Measurements from ENCODE around the gene SLC13A4. TPM values are rescaled to one million over a fixed set of nuclear protein-coding genes. Genes with fewer than 3 reads are reported as not detected.

SLC13A4 gene
- total and polyA plus RNA-seq, 2 of the 13 experiments (the other 11 are each of a cell fraction or from before 2014, with no cell fraction given), result 0.04 TPM; not detected in 1

DNA sequence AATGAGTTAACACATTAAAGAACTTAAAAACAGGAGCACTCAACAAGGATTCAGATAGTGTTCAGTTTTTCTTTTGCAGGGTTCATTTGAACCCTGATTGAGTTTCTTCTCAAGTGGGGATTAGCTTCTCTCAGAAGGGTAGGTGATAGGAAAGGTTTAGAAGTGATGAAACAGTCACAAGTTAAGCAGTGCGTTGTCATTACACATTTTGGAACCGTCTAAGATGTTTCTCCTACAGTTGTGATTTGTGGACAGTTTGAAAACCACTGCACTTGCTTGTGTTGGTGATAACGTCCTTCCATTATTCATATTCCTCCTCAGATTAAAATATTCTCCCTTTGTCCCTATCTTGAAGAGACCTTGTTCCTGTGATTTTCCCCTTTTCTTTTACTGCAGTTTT lies 62.9 kb downstream of the SLC13A4 start:
- WGBS (ENCODE audit: low lambda C conversion rate), result 81% methylated on average over 3 of the region's 3 CpGs
- peaks cover 47% of the 10 kb centered on the region for H3K79me2 ChIP-seq (ENCODE audit: insufficient read depth, low read length)
- H3K27me3 ChIP-seq (ENCODE audit: control insufficient read depth in 1 of 2, insufficient read depth in 2 of 2, low read length in 2 of 2), result no peaks in the 10 kb centered on the region; a peak in 1 of 5 replicates
- ATAC-seq, result no peak
- POLR2A ChIA-PET, result no interaction called here
- H3K4me3 ChIP-seq (replicated peaks in 1 of 3; ENCODE audit: insufficient read depth in 1 of 3, low read depth in 2 of 3, low read length in 3 of 3), result no peak overlapping the region
- H3K27ac ChIP-seq (ENCODE audit: extremely low read length, insufficient read depth, low read length), result no peak overlapping the region
- peaks cover 44% of the 10 kb centered on the region for H3K4me1 ChIP-seq (ENCODE audit: insufficient read depth, low read length)
- CTCF ChIA-PET (ENCODE audit: low intra/inter-chr PET ratio, low total read pairs), result no interaction called here
- H3K4me2 ChIP-seq (ENCODE audit: low read depth, low read length), result no peak overlapping the region
- in situ Hi-C loops (cut with HindIII; ENCODE audit: extremely low pct_ligation_motif_present, low pct_unique_long_range_greater_than_20kb) (no loop called here), intact Hi-C loops (cut with micrococcal nuclease; ENCODE audit: unreplicated experiment) (loop anchor here (5.0 kb wide), 1 partner anchor 158 kb away; no protein-coding TSS in a partner anchor)
- BruUV-seq (replicated peaks), result no TSS peak
- H3K36me3 ChIP-seq (replicated peaks in 1 of 2; ENCODE audit: control insufficient read depth in 1 of 2, insufficient read depth in 2 of 2, low read length in 2 of 2), result no peaks in the 10 kb centered on the region; a peak in 1 of 5 replicates
- no peak overlapping the region for H2AFZ ChIP-seq (ENCODE audit: low read length)
- no peak for TF ChIP-seq ZFP1 (CRISPR knock-in tag; IDR thresholded peaks at IDR 0.05)
- no peaks in the 10 kb centered on the region for H3K9me3 ChIP-seq (ENCODE audit: low read length)
- no peak for DNase-seq (ENCODE audit: low spot score)
- no peak overlapping the region for H3K9ac ChIP-seq (ENCODE audit: insufficient read depth, low read depth, low read length)
- no peak for FAIRE-seq
- H4K20me1 ChIP-seq (ENCODE audit: insufficient read depth, low read length), result no peaks in the 10 kb centered on the region

DNA sequence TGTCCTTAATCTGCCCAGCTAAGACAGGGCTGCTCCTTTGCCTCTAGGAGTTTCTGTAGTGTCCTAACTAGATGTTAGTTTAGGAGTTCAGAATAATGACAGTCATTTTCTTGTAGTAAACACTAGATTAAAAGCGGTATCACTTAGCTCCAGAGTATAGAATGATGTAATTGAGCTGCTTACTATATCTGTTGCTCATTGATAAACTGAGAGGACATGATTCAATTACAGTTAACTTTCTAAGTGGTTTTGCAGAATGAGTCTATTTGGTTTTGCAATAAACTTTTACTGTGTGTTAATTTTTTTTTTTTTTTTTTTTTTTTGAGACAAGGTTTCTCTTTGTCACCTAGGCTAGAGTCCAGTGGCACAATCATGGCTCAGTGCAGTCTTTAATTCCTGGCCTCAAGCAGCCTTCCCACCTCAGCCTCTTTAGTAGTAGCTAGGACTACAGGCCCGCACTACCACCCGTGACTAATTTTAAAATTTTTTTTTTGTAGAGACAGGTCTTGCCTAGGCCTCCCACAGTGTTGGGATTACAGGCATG lies 63.9 kb downstream of the SLC13A4 start:
- CTCF ChIA-PET (ENCODE audit: low intra/inter-chr PET ratio, low total read pairs), result no interaction called here
- TF ChIP-seq, protein P1, sequence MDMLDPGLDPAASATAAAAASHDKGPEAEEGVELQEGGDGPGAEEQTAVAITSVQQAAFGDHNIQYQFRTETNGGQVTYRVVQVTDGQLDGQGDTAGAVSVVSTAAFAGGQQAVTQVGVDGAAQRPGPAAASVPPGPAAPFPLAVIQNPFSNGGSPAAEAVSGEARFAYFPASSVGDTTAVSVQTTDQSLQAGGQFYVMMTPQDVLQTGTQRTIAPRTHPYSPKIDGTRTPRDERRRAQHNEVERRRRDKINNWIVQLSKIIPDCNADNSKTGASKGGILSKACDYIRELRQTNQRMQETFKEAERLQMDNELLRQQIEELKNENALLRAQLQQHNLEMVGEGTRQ (IDR thresholded peaks at IDR 0.05; ENCODE audit: low read depth, low read length), result no peak
- TF ChIP-seq, protein P1 (CRISPR knock-in tag; IDR thresholded peaks at IDR 0.05; ENCODE audit: borderline replicate concordance), result no peak
- no peak for TF ChIP-seq FOXA3 (CRISPR knock-in tag; IDR thresholded peaks at IDR 0.05)
- TF ChIP-seq, protein P2, sequence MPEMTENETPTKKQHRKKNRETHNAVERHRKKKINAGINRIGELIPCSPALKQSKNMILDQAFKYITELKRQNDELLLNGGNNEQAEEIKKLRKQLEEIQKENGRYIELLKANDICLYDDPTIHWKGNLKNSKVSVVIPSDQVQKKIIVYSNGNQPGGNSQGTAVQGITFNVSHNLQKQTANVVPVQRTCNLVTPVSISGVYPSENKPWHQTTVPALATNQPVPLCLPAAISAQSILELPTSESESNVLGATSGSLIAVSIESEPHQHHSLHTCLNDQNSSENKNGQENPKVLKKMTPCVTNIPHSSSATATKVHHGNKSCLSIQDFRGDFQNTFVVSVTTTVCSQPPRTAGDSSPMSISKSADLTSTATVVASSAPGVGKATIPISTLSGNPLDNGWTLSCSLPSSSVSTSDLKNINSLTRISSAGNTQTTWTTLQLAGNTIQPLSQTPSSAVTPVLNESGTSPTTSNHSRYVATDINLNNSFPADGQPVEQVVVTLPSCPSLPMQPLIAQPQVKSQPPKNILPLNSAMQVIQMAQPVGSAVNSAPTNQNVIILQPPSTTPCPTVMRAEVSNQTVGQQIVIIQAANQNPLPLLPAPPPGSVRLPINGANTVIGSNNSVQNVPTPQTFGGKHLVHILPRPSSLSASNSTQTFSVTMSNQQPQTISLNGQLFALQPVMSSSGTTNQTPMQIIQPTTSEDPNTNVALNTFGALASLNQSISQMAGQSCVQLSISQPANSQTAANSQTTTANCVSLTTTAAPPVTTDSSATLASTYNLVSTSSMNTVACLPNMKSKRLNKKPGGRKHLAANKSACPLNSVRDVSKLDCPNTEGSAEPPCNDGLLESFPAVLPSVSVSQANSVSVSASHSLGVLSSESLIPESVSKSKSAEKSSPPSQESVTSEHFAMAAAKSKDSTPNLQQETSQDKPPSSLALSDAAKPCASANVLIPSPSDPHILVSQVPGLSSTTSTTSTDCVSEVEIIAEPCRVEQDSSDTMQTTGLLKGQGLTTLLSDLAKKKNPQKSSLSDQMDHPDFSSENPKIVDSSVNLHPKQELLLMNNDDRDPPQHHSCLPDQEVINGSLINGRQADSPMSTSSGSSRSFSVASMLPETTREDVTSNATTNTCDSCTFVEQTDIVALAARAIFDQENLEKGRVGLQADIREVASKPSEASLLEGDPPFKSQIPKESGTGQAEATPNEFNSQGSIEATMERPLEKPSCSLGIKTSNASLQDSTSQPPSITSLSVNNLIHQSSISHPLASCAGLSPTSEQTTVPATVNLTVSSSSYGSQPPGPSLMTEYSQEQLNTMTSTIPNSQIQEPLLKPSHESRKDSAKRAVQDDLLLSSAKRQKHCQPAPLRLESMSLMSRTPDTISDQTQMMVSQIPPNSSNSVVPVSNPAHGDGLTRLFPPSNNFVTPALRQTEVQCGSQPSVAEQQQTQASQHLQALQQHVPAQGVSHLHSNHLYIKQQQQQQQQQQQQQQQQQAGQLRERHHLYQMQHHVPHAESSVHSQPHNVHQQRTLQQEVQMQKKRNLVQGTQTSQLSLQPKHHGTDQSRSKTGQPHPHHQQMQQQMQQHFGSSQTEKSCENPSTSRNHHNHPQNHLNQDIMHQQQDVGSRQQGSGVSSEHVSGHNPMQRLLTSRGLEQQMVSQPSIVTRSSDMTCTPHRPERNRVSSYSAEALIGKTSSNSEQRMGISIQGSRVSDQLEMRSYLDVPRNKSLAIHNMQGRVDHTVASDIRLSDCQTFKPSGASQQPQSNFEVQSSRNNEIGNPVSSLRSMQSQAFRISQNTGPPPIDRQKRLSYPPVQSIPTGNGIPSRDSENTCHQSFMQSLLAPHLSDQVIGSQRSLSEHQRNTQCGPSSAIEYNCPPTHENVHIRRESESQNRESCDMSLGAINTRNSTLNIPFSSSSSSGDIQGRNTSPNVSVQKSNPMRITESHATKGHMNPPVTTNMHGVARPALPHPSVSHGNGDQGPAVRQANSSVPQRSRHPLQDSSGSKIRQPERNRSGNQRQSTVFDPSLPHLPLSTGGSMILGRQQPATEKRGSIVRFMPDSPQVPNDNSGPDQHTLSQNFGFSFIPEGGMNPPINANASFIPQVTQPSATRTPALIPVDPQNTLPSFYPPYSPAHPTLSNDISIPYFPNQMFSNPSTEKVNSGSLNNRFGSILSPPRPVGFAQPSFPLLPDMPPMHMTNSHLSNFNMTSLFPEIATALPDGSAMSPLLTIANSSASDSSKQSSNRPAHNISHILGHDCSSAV (CRISPR knock-in tag; IDR thresholded peaks at IDR 0.05; ENCODE audit: borderline replicate concordance), result no peak
- no peak for TF ChIP-seq SP4 (CRISPR knock-in tag; IDR thresholded peaks at IDR 0.05)
- no peak for TF ChIP-seq ZNF749 (CRISPR knock-in tag; IDR thresholded peaks at IDR 0.05; ENCODE audit: borderline replicate concordance)
- no peak for TF ChIP-seq ETV6 (CRISPR knock-in tag; conservative IDR thresholded peaks at IDR 0.05)

More for the DNA sequence above, 63.9 kb downstream of the SLC13A4 start:
- intact Hi-C loops (cut with micrococcal nuclease; ENCODE audit: unreplicated experiment), result no loop called here
- Histone ChIP-seq H3K4me2 (ENCODE audit: low read depth, low read length) (peak overlapping the region; percentile 92), H2AFZ (ENCODE audit: low read length) (no peak overlapping the region), H3K4me1 (ENCODE audit: insufficient read depth, low read length) (peaks cover 44% of the 10 kb centered on the region), H3K79me2 (ENCODE audit: insufficient read depth, low read length) (peaks cover 42% of the 10 kb centered on the region), H3K9me3 (ENCODE audit: low read length) (no peaks in the 10 kb centered on the region), H3K27ac (ENCODE audit: extremely low read length, insufficient read depth, low read length) (peak overlapping the region; percentile 19), H3K4me3 (replicated peaks in 1 of 3; ENCODE audit: insufficient read depth in 1 of 3, low read depth in 2 of 3, low read length in 3 of 3) (0 out of 6 replicates have a peak overlapping the region, but pooled peaks of 2 of the 3 experiments have one; percentile 81 to 96), H3K9ac (ENCODE audit: insufficient read depth, low read depth, low read length) (no peak overlapping the region), H3K36me3 (replicated peaks in 1 of 2; ENCODE audit: control insufficient read depth in 1 of 2, insufficient read depth in 2 of 2, low read length in 2 of 2) (no peaks in the 10 kb centered on the region; a peak in 1 of 5 replicates), H4K20me1 (ENCODE audit: insufficient read depth, low read length) (no peaks in the 10 kb centered on the region), H3K27me3 (ENCODE audit: control insufficient read depth in 1 of 2, insufficient read depth in 2 of 2, low read length in 2 of 2) (no peaks in the 10 kb centered on the region; a peak in 1 of 5 replicates)
- ATAC-seq (no peak), FAIRE-seq (no peak), DNase-seq (ENCODE audit: low spot score) (peak; percentile 13)
- 77% methylated on average over 3 of the region's 3 CpGs for WGBS (ENCODE audit: low lambda C conversion rate)
- no TSS peak for BruUV-seq (replicated peaks)
- POLR2A ChIA-PET, result no interaction called here
- in situ Hi-C loops (cut with HindIII; ENCODE audit: extremely low pct_ligation_motif_present, low pct_unique_long_range_greater_than_20kb), result no loop called here

Measured in HepG2 (cell line).